Thoracic aorta (tissue), 2 donors: ENCODE data around the gene NEAT1. TPM values are rescaled to one million over a fixed set of nuclear protein-coding genes. Genes with fewer than 3 reads are reported as not detected.

Experiments
- ATAC-seq: fragments of 150-250 bp; one replicate; pipeline ENCODE4 v1.8.0; 2017; ENCODE audit warnings: low read depth; ENCODE audit not compliant: insufficient number of reproducible peaks, low FRiP score
- DNase-seq: peaks from one replicate; pipeline ENCODE4 v3.0.0-alpha.2; 2020; ENCODE audit warnings: low spot score
- H3K27ac ChIP-seq, 2 donors: fragments of 200-600 bp; sonication (generic); 1 replicate in 1 of 2; 2 replicates in 1 of 2; pipeline ENCODE4 v1.5.1; 2016; ENCODE audit warnings: mild to moderate bottlenecking in 2 of 2, moderate library complexity in 2 of 2
- H3K27me3 ChIP-seq: fragments of 200-600 bp; sonication (generic); replicated peaks from 2 replicates; pipeline ENCODE4 v1.6.0; 2016; ENCODE audit warnings: mild to moderate bottlenecking; ENCODE audit not compliant: insufficient read depth
- H3K36me3 ChIP-seq: fragments of 200-600 bp; sonication (generic); one replicate; pipeline ENCODE4 v1.5.1; 2016
- H3K4me1 ChIP-seq, 2 donors: fragments of 200-600 bp; sonication (generic); 1 replicate in 1 of 2; 2 replicates in 1 of 2; pipeline versions ENCODE4 v1.5.1 to v1.6.0; 2016; ENCODE audit warnings: low read depth in 2 of 2, mild to moderate bottlenecking in 1 of 2; ENCODE audit not compliant: control insufficient read depth in 1 of 2
- H3K4me3 ChIP-seq: fragments of 200-600 bp; sonication (generic); 2 replicates; pipeline ENCODE4 v1.5.1; 2016; ENCODE audit warnings: mild to moderate bottlenecking
- H3K9me3 ChIP-seq: fragments of 200-600 bp; sonication (generic); 2 replicates; pipeline ENCODE4 v1.5.1; 2016
- total RNA-seq, 2 donors: library from RNA; depleted of rRNA; stranded (reverse); fragments of >200 nt; gene quantifications; one replicate each; pipeline versions ENCODE4 v1.1.0 to v1.2.3, GENCODE V29; 2016
- TF ChIP-seq, protein P1 (sequence below): fragments of 200-600 bp; sonication (generic); IDR thresholded peaks from one replicate; pipeline ENCODE4 v1.5.1; 2019; ENCODE audit warnings: antibody characterized with exemption

NEAT1 gene
- total RNA-seq, 2 donors from 2014 or later: 848 to 1,659 TPM

DNA sequence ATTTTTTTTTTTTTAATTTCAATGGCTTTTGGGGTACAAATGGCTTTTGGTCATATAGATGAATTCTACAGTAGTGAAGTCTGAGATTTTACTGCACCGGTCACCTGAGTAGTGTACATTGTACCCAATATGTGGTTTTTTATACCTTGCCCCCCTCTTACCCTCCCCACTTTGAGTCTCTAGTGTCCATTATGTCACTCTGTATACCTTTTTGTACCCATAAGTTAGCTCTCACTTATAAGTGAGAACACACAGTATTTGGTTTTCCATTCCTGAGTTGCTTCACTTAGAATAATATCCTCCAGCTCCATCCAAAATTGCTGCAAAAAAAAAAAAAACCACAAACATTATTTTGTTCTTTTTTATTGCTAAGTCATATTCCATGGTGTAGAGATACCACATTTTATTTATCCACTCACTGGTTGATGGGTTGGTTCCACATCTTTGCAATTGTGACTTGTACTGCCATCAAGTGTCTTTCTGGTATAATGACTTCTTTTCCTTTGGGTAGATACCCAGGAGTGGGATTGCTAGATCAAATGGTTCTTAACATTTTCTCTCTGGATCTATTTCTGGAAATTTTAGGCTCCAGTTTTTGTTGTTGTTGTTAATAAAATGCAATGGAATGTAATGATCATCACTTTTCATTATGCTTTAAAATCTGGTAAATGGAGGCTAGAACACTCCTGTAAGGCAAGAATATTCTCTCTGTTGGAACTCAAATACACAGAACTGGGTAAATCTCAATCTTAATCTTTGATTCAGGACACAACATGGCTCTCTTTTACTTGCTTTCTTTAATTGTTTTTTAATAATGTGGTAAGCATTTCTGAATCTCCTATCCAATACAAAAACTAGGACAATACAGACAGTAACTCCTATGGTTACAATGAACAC lies 10.3 kb downstream of the NEAT1 start:
- TF ChIP-seq, protein P1, sequence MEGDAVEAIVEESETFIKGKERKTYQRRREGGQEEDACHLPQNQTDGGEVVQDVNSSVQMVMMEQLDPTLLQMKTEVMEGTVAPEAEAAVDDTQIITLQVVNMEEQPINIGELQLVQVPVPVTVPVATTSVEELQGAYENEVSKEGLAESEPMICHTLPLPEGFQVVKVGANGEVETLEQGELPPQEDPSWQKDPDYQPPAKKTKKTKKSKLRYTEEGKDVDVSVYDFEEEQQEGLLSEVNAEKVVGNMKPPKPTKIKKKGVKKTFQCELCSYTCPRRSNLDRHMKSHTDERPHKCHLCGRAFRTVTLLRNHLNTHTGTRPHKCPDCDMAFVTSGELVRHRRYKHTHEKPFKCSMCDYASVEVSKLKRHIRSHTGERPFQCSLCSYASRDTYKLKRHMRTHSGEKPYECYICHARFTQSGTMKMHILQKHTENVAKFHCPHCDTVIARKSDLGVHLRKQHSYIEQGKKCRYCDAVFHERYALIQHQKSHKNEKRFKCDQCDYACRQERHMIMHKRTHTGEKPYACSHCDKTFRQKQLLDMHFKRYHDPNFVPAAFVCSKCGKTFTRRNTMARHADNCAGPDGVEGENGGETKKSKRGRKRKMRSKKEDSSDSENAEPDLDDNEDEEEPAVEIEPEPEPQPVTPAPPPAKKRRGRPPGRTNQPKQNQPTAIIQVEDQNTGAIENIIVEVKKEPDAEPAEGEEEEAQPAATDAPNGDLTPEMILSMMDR: peak; percentile 13
- H3K27ac ChIP-seq: peak overlapping the region in 1 of 2 donors; percentile 5

DNA sequence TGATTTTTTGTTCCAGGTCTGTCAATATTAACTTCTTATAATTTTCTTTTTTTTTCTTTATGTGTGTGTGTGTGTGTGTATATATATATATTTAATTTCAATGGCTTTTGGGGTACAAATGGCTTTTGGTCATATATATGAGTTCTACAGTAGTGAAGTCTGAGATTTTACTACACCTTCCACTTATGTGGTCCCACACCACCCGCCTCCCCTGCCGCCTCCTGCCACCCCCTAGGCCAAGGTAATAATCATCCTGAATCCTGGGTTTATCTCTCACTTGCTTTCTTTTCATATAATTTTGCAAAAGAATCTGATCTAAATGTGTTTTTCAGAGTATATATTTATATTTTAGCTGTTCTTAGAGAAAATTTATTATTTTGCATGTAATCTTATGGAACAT lies 11.1 kb downstream of the NEAT1 start:
- Histone ChIP-seq H3K9me3 (no peaks in the 10 kb centered on the region), H3K36me3 (peaks cover 39% of the 10 kb centered on the region), H3K27me3 (no peaks in the 10 kb centered on the region), H3K4me1 (peaks cover 50 to 94% of the 10 kb centered on the region in 2 donors), H3K4me3 (peak overlapping the region; percentile 43), H3K27ac (no peak overlapping the region)
- TF ChIP-seq, protein P1: no peak
- ATAC-seq (no peak), DNase-seq (no peak)

More for the DNA sequence above, 10.3 kb downstream of the NEAT1 start:
- no peak for DNase-seq
- Histone ChIP-seq H3K9me3 (no peaks in the 10 kb centered on the region), H3K27me3 (no peaks in the 10 kb centered on the region), H3K4me1 (peaks cover 46 to 94% of the 10 kb centered on the region in 2 donors), H3K4me3 (peak overlapping the region; percentile 94), H3K36me3 (peaks cover 39% of the 10 kb centered on the region)
- no peak for ATAC-seq

GRCh38 chr11:65434057-65434666 lies 11.6 kb downstream of the NEAT1 start:
- DNase-seq (no peak), ATAC-seq (no peak)
- Histone ChIP-seq H3K4me3 (peak overlapping the region; percentile 43), H3K27me3 (no peaks in the 10 kb centered on the region), H3K4me1 (peaks cover 50 to 94% of the 10 kb centered on the region in 2 donors), H3K36me3 (peaks cover 39% of the 10 kb centered on the region), H3K27ac (peak overlapping the region in 1 of 2 donors; percentile 24), H3K9me3 (no peaks in the 10 kb centered on the region)
- TF ChIP-seq, protein P1: no peak

GRCh38 chr11:65434667-65435410 lies 12.2 kb downstream of the NEAT1 start:
- Histone ChIP-seq H3K27me3 (no peaks in the 10 kb centered on the region), H3K36me3 (peaks cover 39% of the 10 kb centered on the region), H3K27ac (peak overlapping the region in 1 of 2 donors; percentile 24), H3K4me3 (peak overlapping the region; percentile 43), H3K9me3 (no peaks in the 10 kb centered on the region), H3K4me1 (peaks cover 51 to 95% of the 10 kb centered on the region in 2 donors)
- no peak for ATAC-seq
- TF ChIP-seq, protein P1: no peak
- no peak for DNase-seq
